NCI-H345 treated with DMSO at 0.1 percent for 48 hours (cell line): ENCODE data around the gene OSBPL8.

Experiments
- DNase-seq: peaks from one replicate; lab custom pipeline; 2025; ENCODE audit not compliant: unreplicated experiment; lab: John Stamatoyannopoulos, UW

Gene OSBPL8

GRCh38 chr12:76471579-76471978, 88.0 kb downstream of the OSBPL8 start:
- DNase-seq, result no peak

- DNase-seq, result no peak
Observed at GRCh38 chr12:76470028-76470939, 89.3 kb downstream of the OSBPL8 start.

DNA sequence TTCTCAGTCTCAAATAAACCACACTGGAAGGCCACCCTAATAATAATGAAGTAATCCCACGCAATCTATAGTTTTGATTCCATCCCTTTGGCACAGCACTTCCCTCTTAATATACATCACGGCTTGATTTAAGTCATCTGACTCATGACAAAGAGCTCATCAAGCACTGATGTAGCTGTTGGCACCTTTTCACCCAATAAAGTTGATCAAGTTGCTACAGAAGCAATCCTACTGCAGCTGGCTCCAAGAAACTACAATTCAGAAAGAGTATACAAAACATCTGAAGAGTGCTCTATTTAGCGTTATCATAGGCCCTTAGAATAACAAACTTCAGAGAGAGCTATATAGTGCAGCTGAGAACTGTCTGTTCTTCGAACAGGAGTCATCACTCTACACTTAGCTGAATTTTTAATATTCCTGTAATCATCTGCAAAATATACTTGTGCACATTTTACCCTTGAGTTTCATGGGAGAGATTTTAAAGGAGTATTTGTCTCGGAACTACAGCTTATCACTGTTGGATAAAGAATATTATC, 94.9 kb downstream of the OSBPL8 start:
- no peak for DNase-seq

- DNase-seq, result no peak
Observed at GRCh38 chr12:76462668-76463224, 96.8 kb downstream of the OSBPL8 start.

DNA sequence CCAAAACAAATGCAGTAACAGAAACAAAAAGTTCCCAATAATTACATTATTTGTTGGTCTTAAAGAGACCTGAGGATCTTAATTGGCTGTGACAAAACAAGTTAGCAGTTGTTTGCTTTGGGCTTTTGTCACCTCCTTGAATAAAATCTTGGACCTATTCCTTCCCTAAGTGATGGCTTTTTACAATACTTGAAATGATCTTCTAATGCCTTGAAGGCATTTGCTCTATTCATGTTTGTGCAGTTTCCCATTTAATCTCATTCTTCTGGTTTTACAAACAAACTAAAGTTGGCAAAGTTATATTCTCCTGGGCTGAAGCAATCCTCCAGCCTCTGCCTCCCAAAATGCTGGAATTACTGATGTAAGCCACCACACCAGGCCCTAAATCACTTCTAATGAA, 98.8 kb downstream of the OSBPL8 start:
- no peak for DNase-seq

DNA sequence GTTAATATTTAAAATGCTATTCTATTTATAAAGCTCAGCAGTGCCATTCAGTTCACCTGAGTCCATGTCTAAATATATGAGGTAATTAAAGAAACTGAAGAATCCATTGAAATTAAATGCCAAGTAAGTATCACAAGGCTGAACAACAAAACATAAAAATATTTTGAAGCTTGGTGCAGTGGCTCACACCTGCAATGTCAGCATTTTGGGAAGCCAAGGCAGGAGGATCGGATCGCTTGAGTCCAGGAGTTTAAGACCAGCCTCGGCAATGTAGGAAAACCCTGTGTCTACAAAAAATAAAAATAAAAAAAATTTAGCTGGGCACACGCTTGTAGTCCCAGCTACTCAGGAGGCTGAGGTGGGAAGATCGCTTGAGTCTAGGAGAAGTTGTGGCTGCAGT, 101.8 kb downstream of the OSBPL8 start:
- no peak for DNase-seq

GRCh38 chr12:76457010-76457409, 102.6 kb downstream of the OSBPL8 start:
- no peak for DNase-seq

GRCh38 chr12:76455582-76456345, 103.8 kb downstream of the OSBPL8 start:
- peak; percentile 43 for DNase-seq

GRCh38 chr12:76451528-76451927, 108.0 kb downstream of the OSBPL8 start:
- DNase-seq, result no peak

DNA sequence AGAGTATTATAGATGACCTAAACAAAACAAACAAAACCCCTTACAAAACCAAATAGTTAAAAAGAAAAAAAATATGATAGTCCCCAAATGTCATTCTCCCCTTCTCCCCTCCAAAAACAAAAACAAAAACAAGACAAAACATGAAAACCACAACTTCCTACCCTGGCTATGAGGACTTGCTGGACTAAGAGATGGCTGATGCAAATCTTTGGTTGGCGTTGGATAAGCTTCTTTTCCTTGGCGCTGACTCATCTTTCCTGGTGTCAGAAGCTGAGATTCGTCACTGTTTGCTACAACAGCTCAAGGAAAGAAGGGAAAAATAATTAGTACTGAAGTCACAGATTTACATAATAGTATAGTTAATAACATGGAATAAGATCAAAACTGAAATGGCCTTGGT, 108.9 kb downstream of the OSBPL8 start:
- DNase-seq, result no peak

DNA sequence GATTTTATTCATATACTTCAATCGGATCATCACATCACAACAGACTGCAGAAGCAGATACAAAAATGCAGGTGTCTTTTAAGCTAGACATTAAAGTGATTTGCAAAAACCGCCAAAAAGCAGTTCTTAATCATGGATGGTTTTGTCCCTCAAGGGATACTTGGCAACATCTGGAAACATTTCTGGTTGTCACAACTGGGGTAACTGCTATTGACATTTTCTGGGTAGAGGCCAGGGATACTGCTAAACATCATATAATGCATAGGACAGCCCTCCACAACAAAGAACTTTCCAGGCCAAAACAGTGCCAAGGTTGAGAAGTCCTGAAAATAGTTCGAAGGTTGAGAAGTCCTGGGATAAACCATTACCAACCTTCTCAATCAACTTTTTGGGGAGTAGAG, 109.6 kb downstream of the OSBPL8 start:
- DNase-seq, result no peak

GRCh38 chr12:76449583-76449982, 110.0 kb downstream of the OSBPL8 start:
- no peak for DNase-seq

DNA sequence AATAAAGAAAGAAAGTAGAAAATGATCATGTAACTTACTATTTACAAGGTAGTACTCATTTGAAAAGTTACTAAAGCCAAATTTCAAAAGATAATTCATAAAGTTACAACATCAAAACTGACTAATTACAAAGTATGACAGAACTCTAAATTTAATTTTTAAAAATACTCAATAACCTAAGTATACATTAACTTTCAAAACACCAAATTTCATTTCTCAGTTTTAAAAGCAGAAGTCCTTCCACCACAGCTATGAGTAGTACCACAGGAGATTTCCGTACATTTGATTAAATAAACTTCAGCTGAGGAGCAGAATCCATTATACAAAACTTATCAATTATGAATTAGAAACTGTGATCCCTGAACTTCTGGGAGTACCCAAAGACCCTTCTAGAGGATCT, 110.6 kb downstream of the OSBPL8 start:
- no peak for DNase-seq

DNA sequence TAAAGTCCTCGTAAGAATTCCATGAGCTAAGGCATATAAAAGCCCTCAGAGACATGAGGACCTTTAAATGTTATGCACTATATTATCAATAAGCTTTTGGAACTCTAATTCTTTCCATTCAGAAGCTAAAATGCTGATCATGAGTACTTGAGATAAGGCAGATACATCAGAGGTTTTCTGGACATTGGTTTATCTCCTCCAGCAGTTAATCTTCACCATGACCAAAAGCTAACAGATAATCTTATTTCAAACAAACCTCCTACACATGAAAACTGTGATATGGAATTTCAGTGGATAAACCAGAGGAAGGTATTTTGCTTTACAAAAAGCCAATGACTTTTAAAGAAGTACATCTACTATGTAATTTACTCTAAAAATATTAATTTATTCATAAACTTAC, 113.5 kb downstream of the OSBPL8 start:
- no peak for DNase-seq

DNA sequence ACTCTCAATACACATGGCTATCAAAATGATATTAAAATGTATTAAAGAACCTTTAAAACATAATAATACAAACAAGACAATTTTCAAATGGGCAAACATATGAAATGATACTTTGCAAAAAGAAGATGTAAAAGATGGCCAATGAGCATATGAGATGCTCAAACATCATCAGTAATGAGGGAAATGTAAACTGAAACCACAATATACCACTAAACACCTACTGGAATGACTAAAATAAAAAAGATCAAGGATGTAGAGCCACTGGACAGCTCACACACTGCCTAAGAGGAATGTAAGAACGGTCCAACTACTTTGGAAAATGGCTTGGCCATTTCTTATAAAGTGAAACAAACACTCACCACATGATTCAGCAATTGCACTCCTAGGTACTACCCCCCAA, 114.1 kb downstream of the OSBPL8 start:
- no peak for DNase-seq

DNA sequence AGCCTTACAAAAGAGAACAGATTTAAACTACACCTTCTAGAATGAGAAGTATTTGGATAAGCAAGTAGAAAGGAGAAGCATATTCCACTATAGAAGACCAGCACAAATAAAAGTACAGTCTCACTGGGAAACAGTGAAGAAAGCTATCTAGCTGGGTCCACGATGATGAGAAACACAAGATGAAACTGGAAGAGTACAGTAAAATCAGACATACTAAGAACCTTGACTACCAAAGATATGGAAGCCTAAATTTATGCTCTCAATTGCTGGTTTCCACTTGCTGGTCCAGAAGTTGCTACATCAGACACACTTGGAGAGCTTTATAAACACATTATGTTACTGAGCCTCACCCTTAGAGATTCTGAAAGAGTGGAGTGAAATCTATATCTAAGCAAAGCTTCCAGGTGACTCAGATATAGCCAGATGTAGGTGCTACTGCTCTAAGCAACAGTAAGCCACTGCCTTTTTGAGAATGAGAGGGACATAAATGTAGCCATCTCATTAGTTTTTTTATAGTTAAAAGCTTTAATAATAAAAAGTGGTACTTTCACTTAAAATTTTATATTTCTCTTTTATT, 115.1 kb downstream of the OSBPL8 start:
- DNase-seq, result no peak

DNA sequence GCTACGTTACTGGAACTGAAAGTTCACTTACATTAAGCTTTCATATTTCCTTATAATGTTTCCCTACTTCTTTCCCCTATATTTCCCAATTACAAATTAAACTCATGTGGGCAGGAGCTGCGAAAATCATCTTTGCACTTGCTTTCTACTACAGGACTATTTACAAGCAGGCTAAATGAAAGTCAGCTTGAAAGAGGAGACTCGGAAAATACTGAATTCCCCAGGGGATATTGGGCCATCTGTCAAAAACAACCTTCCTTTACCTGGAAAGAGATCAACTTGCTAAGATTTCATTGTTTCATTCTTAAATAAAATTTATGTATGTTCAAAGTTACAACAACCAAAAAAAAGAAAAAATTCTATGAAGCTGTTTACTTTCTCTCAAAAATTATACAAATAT, 118.6 kb downstream of the OSBPL8 start:
- no peak for DNase-seq

DNA sequence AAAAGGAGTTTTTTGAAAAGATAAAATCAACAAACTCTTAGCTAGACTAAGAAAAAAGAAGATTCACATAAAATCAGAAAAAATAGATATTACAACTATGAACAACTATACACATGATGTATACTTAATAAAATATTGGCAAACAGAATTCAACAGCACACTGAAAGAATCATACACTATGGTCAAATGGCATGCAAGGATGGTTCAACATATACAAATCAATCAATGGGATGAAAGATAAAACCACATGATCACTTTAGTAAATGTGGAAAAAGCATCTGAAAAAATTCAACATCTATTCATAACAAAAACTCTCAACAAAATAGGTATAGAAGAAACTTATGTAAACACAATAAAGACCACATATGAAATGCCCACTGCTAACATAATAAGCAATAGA, 126.8 kb downstream of the OSBPL8 start:
- DNase-seq, result no peak

DNA sequence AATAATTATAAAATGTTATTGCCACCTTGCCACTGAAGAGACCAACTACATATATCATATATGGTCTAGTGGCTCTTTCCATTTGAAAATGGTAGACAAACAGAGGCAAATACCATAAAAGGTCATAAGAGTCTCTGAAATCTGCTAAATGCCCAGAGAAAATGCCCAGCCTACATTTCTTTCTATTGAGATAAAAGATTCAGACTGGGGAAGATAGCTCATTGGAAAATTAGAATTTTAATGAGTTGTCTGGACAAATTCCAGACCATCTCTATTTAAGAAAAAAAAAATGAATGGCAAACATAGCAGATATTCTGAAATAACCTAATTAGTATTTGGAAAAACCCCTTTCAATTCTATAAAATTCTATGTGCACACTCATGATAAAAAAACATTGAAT, 131.5 kb downstream of the OSBPL8 start:
- no peak for DNase-seq

GRCh38 chr12:76426160-76426559, 133.4 kb downstream of the OSBPL8 start:
- DNase-seq, result no peak

GRCh38 chr12:76424941-76425340, 134.6 kb downstream of the OSBPL8 start:
- no peak for DNase-seq
